Tibial nerve (tissue), 3 donors: ENCODE results near the gene KCNK1.
"Not testable (repeated sequence)": the region's sequence is repeated elsewhere in the genome, so short reads cannot be mapped to it uniquely, and the experiment has no call there.

Experiments used
- CTCF ChIP-seq, 5 experiments: fragments of 200-600 bp in 3 of 5; fragments of 450-650 bp in 2 of 5; sonication (generic) in 3 of 5; IDR thresholded peaks; one replicate each; pipeline ENCODE4 v1.5.1; 2016 to 2019; ENCODE audit warnings: antibody characterized with exemption in 5 of 5, mild to moderate bottlenecking in 3 of 5, moderate library complexity in 2 of 5
- POLR2A ChIP-seq, 2 donors: fragments of 450-650 bp; IDR thresholded peaks; one replicate each; pipeline ENCODE4 v1.6.1; 2017; ENCODE audit warnings: antibody characterized with exemption in 2 of 2, mild to moderate bottlenecking in 2 of 2, moderate library complexity in 2 of 2

GRCh38 chr1:233619414-233619813, 5.5 kb downstream of the KCNK1 start:
- TF ChIP-seq CTCF, POLR2A (IDR thresholded peaks at IDR 0.05): not testable (repeated sequence)
